Endothelial cell of umbilical vein (primary cell): ENCODE measurements around the gene KIF1B. TPM values are rescaled to one million over a fixed set of nuclear protein-coding genes. Genes with fewer than 3 reads are reported as not detected.

ENCODE experiments used
- BruUV-seq: library from RNA; stranded (reverse); fragments of 400-500 nt; replicated peaks from 2 replicates; lab custom pipeline; 2021; lab: Mats Ljungman, UMichigan
- CTCF ChIA-PET: fragments of 300-600, 350-600 bp; sonication (Branson Sonifier 250); formaldehyde crosslinking; loops from one replicate; lab custom pipeline; 2021; ENCODE audit warnings: antibody characterized with exemption, inconsistent platforms; lab: Charles Lee
- POLR2A ChIA-PET: fragments of 300-600, 350-600 bp; sonication (Branson Sonifier 250); formaldehyde crosslinking; loops from one replicate; lab custom pipeline; 2021; ENCODE audit warnings: antibody characterized with exemption, inconsistent platforms; lab: Charles Lee
- DNase-seq: peaks from one replicate; pipeline ENCODE4 v3.0.0-alpha.2; 2011; ENCODE audit warnings: low read depth, low spot score
- FAIRE-seq: peaks from 2 replicates; lab custom pipeline; 2011; peaks lifted over from hg19 to GRCh38; lab: Jason Lieb, UNC
- H2AFZ ChIP-seq: 2 replicates; pipeline ENCODE4 v1.6.0; 2012; ENCODE audit warnings: low read depth, low read length, control low read depth, inconsistent platforms
- H3K27ac ChIP-seq: 2 replicates; pipeline ENCODE4 v1.5.1; 2011; ENCODE audit warnings: low read depth, mild to moderate bottlenecking, control low read depth, low read length, moderate library complexity; ENCODE audit not compliant: insufficient read depth
- H3K27me3 ChIP-seq, 2 experiments: 2 replicates each; pipeline versions ENCODE4 v1.6.0 to v1.6.1; 2011; ENCODE audit warnings: low read length in 2 of 2, mixed read lengths in 1 of 2; ENCODE audit not compliant: control insufficient read depth in 2 of 2, insufficient read depth in 2 of 2
- H3K36me3 ChIP-seq, 2 experiments: 2 replicates in 1 of 2; 3 replicates in 1 of 2; pipeline ENCODE4 v1.5.1; 2011; ENCODE audit warnings: low read length in 2 of 2, mild to moderate bottlenecking in 1 of 2, moderate library complexity in 1 of 2; ENCODE audit not compliant: control insufficient read depth in 2 of 2, insufficient read depth in 2 of 2; ENCODE audit errors: extremely low read depth in 1 of 2
- H3K4me1 ChIP-seq: 3 replicates; pipeline ENCODE4 v1.5.1; 2011; ENCODE audit warnings: mild to moderate bottlenecking, low read length; ENCODE audit not compliant: control insufficient read depth, insufficient read depth; ENCODE audit errors: extremely low read depth
- H3K4me2 ChIP-seq: 2 replicates; pipeline ENCODE4 v1.6.1; 2011; ENCODE audit warnings: low read length, control low read depth, mixed read lengths; ENCODE audit not compliant: insufficient read depth
- H3K4me3 ChIP-seq, 3 experiments: fragments of 200-600 bp in 1 of 3; sonication (generic), shearing (Covaris generic) in 1 of 3; replicated peaks in 1 of 3; 2 replicates each; pipeline ENCODE4 v1.5.1; 2011 to 2016; ENCODE audit warnings: control low read depth in 3 of 3, low read length in 3 of 3, mild to moderate bottlenecking in 2 of 3, inconsistent platforms in 1 of 3, low read depth in 1 of 3, moderate library complexity in 1 of 3; ENCODE audit not compliant: insufficient read depth in 1 of 3
- H3K79me2 ChIP-seq: 2 replicates; pipeline ENCODE4 v1.6.0; 2012; ENCODE audit warnings: low read length, inconsistent platforms; ENCODE audit not compliant: control insufficient read depth, insufficient read depth
- H3K9ac ChIP-seq: replicated peaks from 2 replicates; pipeline ENCODE3; 2011; ENCODE audit warnings: low read length, control low read depth; ENCODE audit not compliant: insufficient read depth; ENCODE audit errors: extremely low read depth
- H3K9me1 ChIP-seq: replicated peaks from 3 replicates; pipeline ENCODE4 v1.6.0; 2011; ENCODE audit warnings: mild to moderate bottlenecking, low read length; ENCODE audit not compliant: control insufficient read depth, insufficient read depth; ENCODE audit errors: extremely low read depth
- H3K9me3 ChIP-seq: replicated peaks from 2 replicates; pipeline ENCODE4 v1.5.1; 2012; ENCODE audit warnings: low read length, inconsistent platforms; ENCODE audit not compliant: control insufficient read depth, insufficient read depth
- H4K20me1 ChIP-seq: replicated peaks from 2 replicates; pipeline ENCODE3; 2011; ENCODE audit warnings: mild to moderate bottlenecking, low read length; ENCODE audit not compliant: control insufficient read depth, insufficient read depth; ENCODE audit errors: extremely low read depth
- EZH2 ChIP-seq: IDR thresholded peaks from 2 replicates; pipeline ENCODE4 v1.6.1; 2012; ENCODE audit warnings: borderline replicate concordance, low read depth, mild to moderate bottlenecking, moderate library complexity, low read length, inconsistent platforms; ENCODE audit not compliant: severe bottlenecking
- FOS ChIP-seq: IDR thresholded peaks from 2 replicates; pipeline ENCODE4 v1.6.1; 2011; ENCODE audit warnings: mild to moderate bottlenecking, low read length, moderate library complexity, borderline replicate concordance; ENCODE audit not compliant: insufficient read depth
- GATA2 ChIP-seq: IDR thresholded peaks from 2 replicates; pipeline ENCODE4 v1.7.0; 2011; ENCODE audit warnings: low read depth, mild to moderate bottlenecking, moderate library complexity, mixed read lengths, low read length; ENCODE audit not compliant: insufficient read length, insufficient read depth
- JUN ChIP-seq: IDR thresholded peaks from 2 replicates; pipeline ENCODE4 v1.6.1; 2011; ENCODE audit warnings: borderline replicate concordance, low read depth; ENCODE audit not compliant: insufficient read length, insufficient read depth
- MYC ChIP-seq: IDR thresholded peaks from one replicate; pipeline ENCODE4 v1.6.1; 2011; ENCODE audit warnings: mild to moderate bottlenecking, low read depth, low read length
- POLR2A ChIP-seq: IDR thresholded peaks from 2 replicates; pipeline ENCODE4 v1.6.1; 2012; ENCODE audit warnings: low read depth, mild to moderate bottlenecking, control low read depth, low read length
- POLR2AphosphoS5 ChIP-seq: IDR thresholded peaks from 2 replicates; pipeline ENCODE4 v1.6.1; 2012; ENCODE audit warnings: low read depth, mild to moderate bottlenecking, control low read depth, low read length, moderate library complexity; ENCODE audit not compliant: insufficient read depth
- dilution Hi-C: fragments of 300-500 bp; cut with MboI; formaldehyde crosslinking; loops from one replicate; pipeline ENCODE4 v1.15.0; 2019; ENCODE audit warnings: low sequenced_read_pairs; ENCODE audit not compliant: extremely low pct_ligation_motif_present
- intact Hi-C: fragments of 100-400 bp; cut with micrococcal nuclease; formaldehyde crosslinking; loops from one replicate; pipeline ENCODE4 v1.10.0; 2022
- polyA plus RNA-seq, 4 experiments: library from polyadenylated mRNA; depleted of rRNA in 3 of 4; stranded (reverse) in 3 of 4; unstranded in 1 of 4; fragments of >200 nt; gene quantifications; 2 replicates each; pipeline versions ENCODE4 v1.2.1 to v1.2.3, GENCODE V29; 2011 to 2012; ENCODE audit warnings: missing spikeins in 1 of 4
- total RNA-seq: library from RNA; stranded (reverse); gene quantifications from 2 replicates; pipeline ENCODE4 v1.2.3, GENCODE V29; 2021
- TF ChIP-seq, protein P1 (sequence below): IDR thresholded peaks from 2 replicates; pipeline ENCODE4 v1.6.1; 2011; ENCODE audit not compliant: insufficient read depth, insufficient read length
- TF ChIP-seq, protein P2 (sequence below), 2 donors: IDR thresholded peaks; 1 replicate in 1 of 2; 2 replicates in 1 of 2; pipeline ENCODE4 v1.5.1; 2011; ENCODE audit warnings: low read length in 2 of 2, mild to moderate bottlenecking in 2 of 2, moderate library complexity in 2 of 2, control low read depth in 1 of 2, inconsistent platforms in 1 of 2, low read depth in 1 of 2; ENCODE audit not compliant: insufficient read depth in 1 of 2; ENCODE audit errors: extremely low read depth in 1 of 2

The KIF1B gene
- total and polyA plus RNA-seq, 2 donors (not counting 3 experiments of a cell fraction or from before 2014, with no cell fraction given), result 14.8 to 58.6 TPM

DNA sequence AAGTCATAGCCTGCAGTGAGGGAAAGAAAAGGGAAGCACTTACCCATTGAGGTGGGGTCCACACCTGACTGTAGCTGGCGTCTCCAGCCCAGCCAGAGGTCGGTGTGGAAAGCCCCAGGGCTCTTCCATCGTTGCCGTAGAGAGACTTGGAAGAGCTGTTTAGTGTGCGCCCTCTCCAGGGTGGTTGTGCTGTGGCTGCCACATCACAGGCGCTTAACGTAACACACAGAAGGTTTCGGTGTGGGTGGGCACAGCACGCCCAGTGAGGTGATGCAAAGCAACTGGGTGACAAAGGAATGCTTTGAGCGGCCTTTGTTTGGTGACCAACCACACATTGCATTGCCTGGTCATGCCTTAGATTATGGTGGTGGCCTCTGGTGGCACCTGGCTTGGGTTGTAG, 36.8 kb upstream of the KIF1B start:
- no peaks in the 10 kb centered on the region for H3K79me2 ChIP-seq
- H3K36me3 ChIP-seq, result peaks cover 0 to 9% of the 10 kb centered on the region in 2 experiments
- no peaks in the 10 kb centered on the region for H3K4me1 ChIP-seq
- H3K9me1 ChIP-seq, result no peaks in the 10 kb centered on the region
- intact Hi-C loops, result no loop called here
- H3K4me3 ChIP-seq, result no peak overlapping the region
- no peaks in the 10 kb centered on the region for H3K27me3 ChIP-seq
- dilution Hi-C loops, result no loop called here
- ChIA-PET POLR2A (no interaction called here), CTCF (no interaction called here)
- H3K27ac ChIP-seq, result no peak overlapping the region
- H3K9me3 ChIP-seq, result no peaks in the 10 kb centered on the region
- H3K4me2 ChIP-seq, result no peak overlapping the region
- H4K20me1 ChIP-seq, result no peaks in the 10 kb centered on the region
- BruUV-seq, result no TSS peak
- no peak overlapping the region for H2AFZ ChIP-seq
- H3K9ac ChIP-seq, result no peak overlapping the region
- DNase-seq, result no peak
- TF ChIP-seq, protein P1, sequence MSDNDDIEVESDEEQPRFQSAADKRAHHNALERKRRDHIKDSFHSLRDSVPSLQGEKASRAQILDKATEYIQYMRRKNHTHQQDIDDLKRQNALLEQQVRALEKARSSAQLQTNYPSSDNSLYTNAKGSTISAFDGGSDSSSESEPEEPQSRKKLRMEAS, result no peak
- TF ChIP-seq FOS (no peak), GATA2 (no peak), POLR2A (no peak), JUN (no peak), EZH2 (no peak), POLR2AphosphoS5 (no peak), MYC (no peak)
- TF ChIP-seq, protein P2, sequence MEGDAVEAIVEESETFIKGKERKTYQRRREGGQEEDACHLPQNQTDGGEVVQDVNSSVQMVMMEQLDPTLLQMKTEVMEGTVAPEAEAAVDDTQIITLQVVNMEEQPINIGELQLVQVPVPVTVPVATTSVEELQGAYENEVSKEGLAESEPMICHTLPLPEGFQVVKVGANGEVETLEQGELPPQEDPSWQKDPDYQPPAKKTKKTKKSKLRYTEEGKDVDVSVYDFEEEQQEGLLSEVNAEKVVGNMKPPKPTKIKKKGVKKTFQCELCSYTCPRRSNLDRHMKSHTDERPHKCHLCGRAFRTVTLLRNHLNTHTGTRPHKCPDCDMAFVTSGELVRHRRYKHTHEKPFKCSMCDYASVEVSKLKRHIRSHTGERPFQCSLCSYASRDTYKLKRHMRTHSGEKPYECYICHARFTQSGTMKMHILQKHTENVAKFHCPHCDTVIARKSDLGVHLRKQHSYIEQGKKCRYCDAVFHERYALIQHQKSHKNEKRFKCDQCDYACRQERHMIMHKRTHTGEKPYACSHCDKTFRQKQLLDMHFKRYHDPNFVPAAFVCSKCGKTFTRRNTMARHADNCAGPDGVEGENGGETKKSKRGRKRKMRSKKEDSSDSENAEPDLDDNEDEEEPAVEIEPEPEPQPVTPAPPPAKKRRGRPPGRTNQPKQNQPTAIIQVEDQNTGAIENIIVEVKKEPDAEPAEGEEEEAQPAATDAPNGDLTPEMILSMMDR (IDR thresholded peaks at IDR 0.05; ENCODE audit: extremely low read depth in 1 of 2, insufficient read depth in 1 of 2, low read depth in 1 of 2, low read length in 2 of 2), result no peak
- no peak for FAIRE-seq
